SIG-M5 (cell line): ENCODE results near the gene TAP2.

ENCODE experiments used
- DNase-seq: peaks from one replicate; lab custom pipeline; 2025; lab: John Stamatoyannopoulos, UW

TAP2 gene

GRCh38 chr6:32854376-32855178 is 16.0 kb upstream of the TAP2 start:
- DNase-seq = no peak

GRCh38 chr6:32853541-32854375 is 15.2 kb upstream of the TAP2 start, which contains the start of the genes PSMB9 and TAP1:
Gene PSMB9 (plus strand): TSS chr6:32854192. CDS start chr6:32854230, 38 bp downstream.
Gene TAP1 (minus strand): TSS chr6:32853704. CDS start chr6:32853636, 68 bp downstream.
- DNase-seq = peak; percentile 59

- DNase-seq = no peak
Measured at GRCh38 chr6:32852844-32853540, 14.5 kb upstream of the TAP2 start.

- no peak for DNase-seq
Measured at GRCh38 chr6:32852018-32852843, 13.7 kb upstream of the TAP2 start.

GRCh38 chr6:32851025-32851424 is 12.5 kb upstream of the TAP2 start:
- DNase-seq = no peak

GRCh38 chr6:32849126-32849525 is 10.6 kb upstream of the TAP2 start:
- DNase-seq = no peak

- no peak for DNase-seq
Measured at GRCh38 chr6:32847795-32848194, 9.3 kb upstream of the TAP2 start.

GRCh38 chr6:32847004-32847403 is 8.5 kb upstream of the TAP2 start:
- no peak for DNase-seq

- no peak for DNase-seq
Measured at GRCh38 chr6:32845384-32845884, 6.9 kb upstream of the TAP2 start.

- no peak for DNase-seq
Measured at GRCh38 chr6:32844839-32845383, 6.4 kb upstream of the TAP2 start.

- peak; percentile 60 for DNase-seq
Measured at GRCh38 chr6:32843979-32844838, 5.7 kb upstream of the TAP2 start, which contains the start of gene PSMB8. Gene PSMB8 (minus strand): TSS chr6:32844047. CDS start chr6:32843996, 51 bp downstream.

- DNase-seq = no peak
Measured at GRCh38 chr6:32843331-32843978, 4.9 kb upstream of the TAP2 start.

- no peak for DNase-seq
Measured at GRCh38 chr6:32842690-32843089, 4.2 kb upstream of the TAP2 start.

GRCh38 chr6:32842021-32842650 is 3.6 kb upstream of the TAP2 start:
- no peak for DNase-seq

GRCh38 chr6:32840604-32841246 is 2.2 kb upstream of the TAP2 start:
- no peak for DNase-seq

- DNase-seq = no peak
Measured at GRCh38 chr6:32839356-32839755, 817 bp upstream of the TAP2 start.

GRCh38 chr6:32837651-32838113 is 857 bp downstream of the TAP2 start:
- no peak for DNase-seq

- DNase-seq = no peak
Measured at GRCh38 chr6:32836873-32837272, 1.7 kb downstream of the TAP2 start.
